GM10266 (cell line): Measurements from ENCODE around the gene TLX2.

Experiments used
- DNase-seq: peaks from one replicate; pipeline ENCODE4 v3.0.0; 2012; ENCODE audit errors: extremely low spot score
- TF ChIP-seq, protein P1 (sequence below): IDR thresholded peaks from 2 replicates; pipeline ENCODE4 v1.5.1; 2012; ENCODE audit warnings: mild to moderate bottlenecking, low read depth; ENCODE audit not compliant: control insufficient read depth, insufficient read depth; ENCODE audit errors: missing control alignments

TLX2 gene

DNA sequence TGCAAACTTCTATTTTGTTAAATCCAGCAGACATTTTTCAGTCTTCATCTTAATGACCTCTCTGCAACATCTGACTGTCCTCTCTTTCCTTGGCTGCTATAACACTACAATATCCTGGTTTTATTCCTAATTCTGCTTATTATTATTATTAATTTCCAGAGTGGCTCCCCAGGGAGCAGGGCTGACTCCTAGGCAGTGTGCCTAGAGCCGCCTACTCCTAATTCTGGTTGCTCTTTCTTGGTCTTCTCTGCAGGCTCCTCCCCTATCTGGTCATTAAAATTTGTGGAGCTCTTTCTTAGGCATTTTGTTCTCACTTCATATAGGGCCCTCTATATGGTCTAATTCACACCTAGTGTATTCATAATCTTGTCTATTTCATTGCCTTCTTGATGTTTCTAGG is 28.7 kb downstream of the TLX2 start:
- TF ChIP-seq, protein P1, sequence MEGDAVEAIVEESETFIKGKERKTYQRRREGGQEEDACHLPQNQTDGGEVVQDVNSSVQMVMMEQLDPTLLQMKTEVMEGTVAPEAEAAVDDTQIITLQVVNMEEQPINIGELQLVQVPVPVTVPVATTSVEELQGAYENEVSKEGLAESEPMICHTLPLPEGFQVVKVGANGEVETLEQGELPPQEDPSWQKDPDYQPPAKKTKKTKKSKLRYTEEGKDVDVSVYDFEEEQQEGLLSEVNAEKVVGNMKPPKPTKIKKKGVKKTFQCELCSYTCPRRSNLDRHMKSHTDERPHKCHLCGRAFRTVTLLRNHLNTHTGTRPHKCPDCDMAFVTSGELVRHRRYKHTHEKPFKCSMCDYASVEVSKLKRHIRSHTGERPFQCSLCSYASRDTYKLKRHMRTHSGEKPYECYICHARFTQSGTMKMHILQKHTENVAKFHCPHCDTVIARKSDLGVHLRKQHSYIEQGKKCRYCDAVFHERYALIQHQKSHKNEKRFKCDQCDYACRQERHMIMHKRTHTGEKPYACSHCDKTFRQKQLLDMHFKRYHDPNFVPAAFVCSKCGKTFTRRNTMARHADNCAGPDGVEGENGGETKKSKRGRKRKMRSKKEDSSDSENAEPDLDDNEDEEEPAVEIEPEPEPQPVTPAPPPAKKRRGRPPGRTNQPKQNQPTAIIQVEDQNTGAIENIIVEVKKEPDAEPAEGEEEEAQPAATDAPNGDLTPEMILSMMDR = no peak
- no peak for DNase-seq

GRCh38 chr2:74544634-74545033 is 30.4 kb downstream of the TLX2 start:
- peak; percentile 36 for DNase-seq

DNA sequence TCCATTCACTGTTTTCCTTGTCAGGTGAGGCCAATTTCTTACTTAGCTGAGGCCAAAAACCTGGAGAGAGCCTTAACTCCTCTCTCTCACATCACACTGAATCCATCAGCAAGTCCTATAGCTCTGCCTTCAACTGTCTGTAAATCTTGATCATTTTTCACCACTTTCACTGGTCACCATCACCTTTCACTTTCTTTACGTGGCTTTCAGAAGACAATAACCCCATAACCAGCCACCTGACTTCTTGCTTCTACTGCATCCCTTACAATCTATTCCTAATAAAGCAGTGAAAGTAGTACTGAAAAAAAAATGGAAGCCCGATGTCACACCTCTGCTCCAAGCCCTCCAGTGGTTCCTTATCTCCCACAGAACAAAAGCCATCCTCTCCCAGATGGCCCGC is 31.8 kb downstream of the TLX2 start:
- TF ChIP-seq, protein P1 = no peak

More at GRCh38 chr2:74544634-74545033, 30.4 kb downstream of the TLX2 start:
- TF ChIP-seq, protein P1 = peak; percentile 31

GRCh38 chr2:74548285-74548899 is 34.1 kb downstream of the TLX2 start:
- DNase-seq = no peak
- TF ChIP-seq, protein P1 = no peak

More for the DNA sequence above, 31.8 kb downstream of the TLX2 start:
- no peak for DNase-seq

DNA sequence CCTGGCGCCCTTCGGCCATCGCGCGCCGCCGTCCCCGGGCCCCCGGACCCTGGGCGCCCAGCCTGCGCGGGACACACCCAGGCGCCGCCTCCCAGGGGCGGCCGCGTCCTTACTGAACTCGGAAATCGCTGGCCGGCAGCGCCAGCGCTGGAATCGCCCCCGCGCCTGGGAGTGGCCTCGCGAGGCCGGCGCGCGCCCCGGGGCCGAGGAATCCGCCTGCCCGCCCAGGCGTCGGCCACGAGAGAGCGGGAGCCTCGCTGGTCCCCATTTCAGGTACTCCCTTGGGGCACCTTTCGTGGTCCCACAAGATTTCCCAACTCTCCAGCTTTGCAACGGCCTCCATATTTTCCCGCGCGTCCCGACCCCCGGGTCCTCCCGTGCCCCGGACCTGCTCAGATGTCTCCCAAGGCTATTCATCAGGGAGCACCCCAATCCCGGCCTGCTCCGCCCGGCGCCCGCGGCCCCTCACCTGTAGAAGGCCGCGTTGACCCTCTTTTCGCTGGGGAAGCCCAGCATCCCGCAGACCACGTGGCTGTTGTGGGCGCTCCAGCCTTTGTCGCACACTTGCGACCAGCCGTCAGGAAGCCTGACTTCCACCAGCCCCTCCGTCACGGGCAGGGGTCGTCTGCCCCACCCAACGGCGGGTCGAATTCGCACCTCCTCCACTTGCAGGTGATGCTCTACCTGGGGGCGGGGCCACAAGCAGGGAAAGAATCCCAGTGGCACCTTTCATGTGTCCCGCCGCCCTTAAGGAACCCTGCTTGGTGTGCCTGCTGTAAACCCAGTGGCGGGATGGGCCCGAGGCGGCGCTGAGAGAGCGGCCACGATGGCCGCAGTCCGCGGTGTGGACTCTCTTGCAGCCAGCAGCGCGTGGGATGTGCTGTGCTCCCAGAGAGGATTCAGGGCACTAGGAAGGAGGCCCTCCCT is 34.9 kb downstream of the TLX2 start:
- DNase-seq = peak; percentile 87
- TF ChIP-seq, protein P1 = no peak

GRCh38 chr2:74550231-74550630 is 36.0 kb downstream of the TLX2 start:
- DNase-seq = no peak
- TF ChIP-seq, protein P1 = no peak

- TF ChIP-seq, protein P1 = no peak
Measured at GRCh38 chr2:74551530-74551929, 37.3 kb downstream of the TLX2 start.

More at GRCh38 chr2:74551530-74551929, 37.3 kb downstream of the TLX2 start:
- no peak for DNase-seq
